ENCODE data around the gene TMPRSS3.

- TF ChIP-seq, protein P1, sequence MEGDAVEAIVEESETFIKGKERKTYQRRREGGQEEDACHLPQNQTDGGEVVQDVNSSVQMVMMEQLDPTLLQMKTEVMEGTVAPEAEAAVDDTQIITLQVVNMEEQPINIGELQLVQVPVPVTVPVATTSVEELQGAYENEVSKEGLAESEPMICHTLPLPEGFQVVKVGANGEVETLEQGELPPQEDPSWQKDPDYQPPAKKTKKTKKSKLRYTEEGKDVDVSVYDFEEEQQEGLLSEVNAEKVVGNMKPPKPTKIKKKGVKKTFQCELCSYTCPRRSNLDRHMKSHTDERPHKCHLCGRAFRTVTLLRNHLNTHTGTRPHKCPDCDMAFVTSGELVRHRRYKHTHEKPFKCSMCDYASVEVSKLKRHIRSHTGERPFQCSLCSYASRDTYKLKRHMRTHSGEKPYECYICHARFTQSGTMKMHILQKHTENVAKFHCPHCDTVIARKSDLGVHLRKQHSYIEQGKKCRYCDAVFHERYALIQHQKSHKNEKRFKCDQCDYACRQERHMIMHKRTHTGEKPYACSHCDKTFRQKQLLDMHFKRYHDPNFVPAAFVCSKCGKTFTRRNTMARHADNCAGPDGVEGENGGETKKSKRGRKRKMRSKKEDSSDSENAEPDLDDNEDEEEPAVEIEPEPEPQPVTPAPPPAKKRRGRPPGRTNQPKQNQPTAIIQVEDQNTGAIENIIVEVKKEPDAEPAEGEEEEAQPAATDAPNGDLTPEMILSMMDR (IDR thresholded peaks at IDR 0.05), result no peak
- TF ChIP-seq POLR2A (IDR thresholded peaks at IDR 0.05) (no peak), POLR2AphosphoS5 (IDR thresholded peaks at IDR 0.05) (no peak)
Observed at GRCh38 chr21:42358261-42358660, 37.6 kb downstream of the TMPRSS3 start.
